ENCODE data around the gene NOS1AP.
A peak's percentile ranks its signal among the peaks of the same experiment; 100 is the strongest.

The NOS1AP gene

GRCh38 chr1:162069334-162070093 lies at the start of gene NOS1AP:
NOS1AP (plus strand) TSS chr1:162069691; CDS start chr1:162070178, 487 bp downstream.
- peak within 1 kb of the TSS; percentile 63 to 65 for H3K27ac Mint-ChIP-seq
- ATAC-seq (peak; percentile 98), DNase-seq (peak; percentile 77 to 81)
- peaks cover 17% of the 10 kb centered on the region for H3K4me1 Mint-ChIP-seq
- peaks cover 73% of the 10 kb centered on the region for H3K27me3 Mint-ChIP-seq
- peak within 1 kb of the TSS; percentile 87 to 92 for H3K4me3 Mint-ChIP-seq
- no peaks in the 10 kb centered on the region for H3K9me3 Mint-ChIP-seq

DNA sequence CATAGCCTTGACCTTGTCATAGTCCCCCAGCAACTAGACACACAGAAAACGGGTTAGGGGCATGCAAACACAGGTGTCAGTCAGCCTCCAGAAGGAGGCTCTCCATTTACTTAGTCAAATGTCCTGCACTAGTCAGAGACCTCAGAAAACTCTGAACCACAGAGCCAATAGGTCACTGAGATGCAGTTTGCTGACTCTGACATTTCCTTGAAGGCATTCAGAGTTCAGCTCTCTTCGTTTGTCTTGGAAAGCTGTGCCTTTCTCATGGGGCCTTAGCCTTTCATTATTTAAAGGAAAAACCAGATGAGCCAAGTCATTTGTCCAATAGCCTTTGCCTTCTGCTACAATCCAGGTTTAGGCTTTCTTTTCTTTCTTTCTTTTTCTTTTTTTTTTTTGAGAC lies 49.3 kb upstream of the NOS1AP start:
- H3K9me3 Mint-ChIP-seq, result no peaks in the 10 kb centered on the region
- no peak for DNase-seq
- no peak for ATAC-seq
- H3K4me3 Mint-ChIP-seq, result no peak overlapping the region
- no peak overlapping the region for H3K27ac Mint-ChIP-seq
- H3K4me1 Mint-ChIP-seq, result peaks cover 17% of the 10 kb centered on the region
- peaks cover 25% of the 10 kb centered on the region for H3K27me3 Mint-ChIP-seq

DNA sequence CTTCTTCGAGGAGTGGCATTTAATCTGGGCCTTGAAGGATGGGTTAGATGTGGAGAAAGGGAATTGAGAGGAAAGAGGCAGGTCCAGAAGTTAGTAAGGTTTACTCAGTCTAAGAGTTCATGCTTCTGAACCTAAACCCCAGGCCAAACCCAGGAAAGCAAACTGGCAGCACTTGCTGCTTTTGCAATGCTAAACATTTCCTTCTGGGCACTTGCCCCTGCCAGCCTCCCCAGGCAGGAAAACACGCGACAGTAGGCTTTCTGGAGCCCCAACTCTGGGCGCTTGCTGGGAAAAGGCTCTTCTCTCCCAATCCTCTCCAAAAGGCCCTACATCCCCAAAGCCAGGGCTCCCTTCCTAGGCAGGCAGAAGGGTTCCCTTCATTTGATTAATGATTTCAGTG lies 48.4 kb upstream of the NOS1AP start:
- DNase-seq (no peak), ATAC-seq (no peak)
- H3K4me1 Mint-ChIP-seq, result peaks cover 17% of the 10 kb centered on the region
- no peak overlapping the region for H3K27ac Mint-ChIP-seq
- H3K27me3 Mint-ChIP-seq, result peaks cover 35% of the 10 kb centered on the region
- H3K4me3 Mint-ChIP-seq, result no peak overlapping the region
- no peaks in the 10 kb centered on the region for H3K9me3 Mint-ChIP-seq

GRCh38 chr1:162022626-162023025 lies 46.9 kb upstream of the NOS1AP start:
- no peak for ATAC-seq
- H3K4me1 Mint-ChIP-seq, result peaks cover 17% of the 10 kb centered on the region
- H3K27ac Mint-ChIP-seq, result no peak overlapping the region
- peaks cover 44% of the 10 kb centered on the region for H3K27me3 Mint-ChIP-seq
- no peak for DNase-seq
- no peaks in the 10 kb centered on the region for H3K9me3 Mint-ChIP-seq
- peak overlapping the region in 1 of 2 donors; percentile 92 for H3K4me3 Mint-ChIP-seq

DNA sequence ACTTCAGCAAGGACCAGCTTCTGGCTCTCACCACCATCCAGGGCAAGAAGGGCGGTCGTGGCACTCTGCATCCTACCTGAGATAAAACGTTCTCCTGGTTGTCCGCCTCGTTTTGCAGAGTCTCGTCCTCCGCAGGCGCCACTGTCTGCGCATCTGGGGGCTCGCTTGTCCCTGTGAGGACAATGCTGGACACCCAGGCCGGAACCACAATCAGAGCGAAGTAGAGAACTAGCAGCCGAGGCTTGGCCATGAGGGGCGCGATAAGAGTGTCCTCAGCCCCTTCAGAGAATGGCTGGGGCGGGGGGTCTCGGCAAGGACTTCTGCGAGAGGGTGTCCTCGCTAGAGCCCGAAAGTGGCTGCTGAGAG lies 46.3 kb upstream of the NOS1AP start:
- no peak for ATAC-seq
- no peak for DNase-seq
- Mint-ChIP-seq H3K4me3 (peak overlapping the region; percentile 91 to 92), H3K4me1 (peaks cover 17% of the 10 kb centered on the region), H3K27ac (peak overlapping the region in 1 of 2 donors; percentile 76), H3K9me3 (no peaks in the 10 kb centered on the region), H3K27me3 (peaks cover 49% of the 10 kb centered on the region)

DNA sequence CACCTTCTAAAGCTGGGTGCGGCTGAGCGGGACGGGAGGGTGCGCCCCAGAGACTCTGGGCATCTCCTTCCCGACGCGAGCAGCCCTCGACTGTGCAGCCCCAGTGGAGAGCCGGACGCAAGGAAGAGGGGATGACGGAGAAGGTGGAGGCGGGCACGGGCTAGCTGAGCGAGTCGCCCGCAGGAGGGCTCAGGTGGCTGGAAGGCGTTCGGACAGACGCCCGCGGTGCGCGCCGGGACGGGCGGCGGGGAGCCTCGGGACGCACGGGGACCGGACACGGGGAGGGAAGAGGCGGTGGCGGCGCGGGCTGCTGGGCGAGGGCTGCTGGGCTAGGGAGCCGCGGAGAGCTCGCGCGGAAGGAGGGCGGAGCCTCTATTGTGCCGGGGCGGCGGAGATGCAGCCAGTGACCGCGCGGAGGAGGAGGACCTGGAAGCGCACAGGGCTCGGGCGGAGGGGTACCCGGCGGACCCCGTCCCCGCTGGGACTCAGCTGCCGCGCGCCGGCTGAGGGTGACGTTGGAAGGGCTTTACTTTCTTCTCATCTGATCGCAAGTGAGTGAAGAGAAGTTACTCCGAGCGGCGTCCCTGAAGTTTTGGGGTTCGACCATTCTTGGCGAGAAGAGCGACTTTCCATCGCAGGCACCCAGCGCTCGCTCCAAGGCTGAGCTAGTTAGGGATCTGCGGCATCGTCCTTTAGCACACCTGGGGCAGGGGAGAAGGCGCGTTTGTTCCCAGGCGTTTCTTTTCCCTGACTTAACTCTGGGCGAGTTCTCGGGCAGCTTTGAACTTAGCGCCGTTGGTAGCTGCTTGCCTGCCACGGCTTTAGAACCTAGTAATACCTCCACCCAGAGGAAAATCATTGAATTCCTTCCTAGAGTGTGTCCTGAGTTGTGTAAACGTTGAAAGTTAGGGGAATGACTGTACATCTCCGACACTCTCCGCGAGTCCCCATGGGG lies 45.7 kb upstream of the NOS1AP start, which contains the start of gene OLFML2B:
OLFML2B (minus strand) TSS at position 323 of the 955 bp plus-strand sequence. CDS start 439 bp downstream, outside the sequence.
- peaks cover 17% of the 10 kb centered on the region for H3K4me1 Mint-ChIP-seq
- peak within 1 kb of the TSS; percentile 91 to 92 for H3K4me3 Mint-ChIP-seq
- DNase-seq (peak; percentile 44 to 55), ATAC-seq (peak; percentile 89)
- no peaks in the 10 kb centered on the region for H3K9me3 Mint-ChIP-seq
- peaks cover 52% of the 10 kb centered on the region for H3K27me3 Mint-ChIP-seq
- H3K27ac Mint-ChIP-seq, result peak within 1 kb of the TSS; percentile 24 to 76

DNA sequence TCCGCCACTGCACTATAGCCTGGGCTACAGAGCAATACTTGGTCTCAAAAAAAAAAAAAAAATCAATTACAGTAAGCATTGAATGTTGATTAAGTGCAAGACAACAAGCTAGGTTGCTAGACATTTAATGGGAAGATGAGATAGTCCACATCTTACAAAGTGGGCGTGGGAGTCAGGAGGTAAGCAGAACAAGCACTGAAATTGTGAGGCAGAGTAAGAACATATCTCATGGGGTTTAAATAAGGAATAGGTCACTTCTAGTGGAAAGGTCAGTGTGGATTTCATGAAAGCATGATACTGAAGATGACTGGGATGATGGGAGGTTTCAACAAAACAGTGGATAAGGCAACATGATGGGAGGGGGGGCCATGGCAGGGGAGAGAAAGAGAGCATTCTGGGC lies 44.0 kb upstream of the NOS1AP start:
- peaks cover 17% of the 10 kb centered on the region for H3K4me1 Mint-ChIP-seq
- H3K9me3 Mint-ChIP-seq, result no peaks in the 10 kb centered on the region
- H3K4me3 Mint-ChIP-seq, result no peak overlapping the region
- H3K27me3 Mint-ChIP-seq, result peaks cover 61% of the 10 kb centered on the region
- ATAC-seq (no peak), DNase-seq (no peak)
- no peak overlapping the region for H3K27ac Mint-ChIP-seq

DNA sequence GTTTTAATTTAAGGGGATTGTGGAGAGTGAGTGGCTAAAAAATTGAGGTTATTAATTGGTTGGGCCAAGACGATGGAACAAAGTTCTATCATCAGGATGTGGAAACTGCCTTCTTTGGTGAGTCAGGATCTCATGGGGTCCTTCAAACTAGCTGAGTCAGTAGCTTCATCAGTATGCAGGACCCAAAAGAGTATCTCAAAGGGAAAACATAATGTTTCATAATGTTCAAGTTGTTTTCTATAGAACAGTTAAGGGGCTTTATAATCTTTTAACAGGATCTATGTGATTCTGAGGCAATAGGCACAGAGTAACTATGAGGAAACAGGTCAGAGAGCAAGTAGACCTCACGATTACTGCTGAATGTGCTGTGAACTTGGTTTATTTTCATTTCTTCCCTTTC lies 42.6 kb upstream of the NOS1AP start:
- H3K9me3 Mint-ChIP-seq, result no peaks in the 10 kb centered on the region
- H3K4me3 Mint-ChIP-seq, result no peak overlapping the region
- H3K27me3 Mint-ChIP-seq, result peaks cover 74% of the 10 kb centered on the region
- H3K4me1 Mint-ChIP-seq, result peaks cover 17% of the 10 kb centered on the region
- ATAC-seq (no peak), DNase-seq (no peak)
- no peak overlapping the region for H3K27ac Mint-ChIP-seq

GRCh38 chr1:162028726-162029125 lies 40.8 kb upstream of the NOS1AP start:
- ATAC-seq, result no peak
- DNase-seq, result no peak
- H3K4me1 Mint-ChIP-seq, result peaks cover 8% of the 10 kb centered on the region
- H3K4me3 Mint-ChIP-seq, result no peak overlapping the region
- H3K27ac Mint-ChIP-seq, result no peak overlapping the region
- peaks cover 64% of the 10 kb centered on the region for H3K27me3 Mint-ChIP-seq
- no peaks in the 10 kb centered on the region for H3K9me3 Mint-ChIP-seq

DNA sequence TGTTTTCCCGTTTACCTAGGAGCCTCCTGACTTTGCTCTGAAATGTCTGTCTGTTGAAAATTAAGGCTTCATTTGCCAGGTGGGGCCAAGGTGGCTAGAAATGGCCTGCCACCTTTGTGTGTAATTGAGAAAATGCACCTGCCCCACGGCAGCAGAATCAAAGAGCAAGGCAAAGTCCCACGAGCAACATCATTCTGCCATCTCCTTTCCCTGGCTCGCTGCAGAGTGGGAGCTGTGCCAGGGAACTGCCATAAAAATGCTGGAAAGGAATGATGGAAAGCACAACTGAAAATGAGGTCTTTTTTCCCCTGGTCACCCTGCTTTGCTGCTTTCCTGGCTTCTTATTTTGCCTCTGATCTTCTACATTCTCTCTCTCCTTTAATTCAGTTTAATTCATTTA lies 40.3 kb upstream of the NOS1AP start:
- Mint-ChIP-seq H3K9me3 (no peaks in the 10 kb centered on the region), H3K27ac (no peak overlapping the region), H3K4me3 (no peak overlapping the region), H3K27me3 (peaks cover 64% of the 10 kb centered on the region), H3K4me1 (peaks cover 4% of the 10 kb centered on the region)
- no peak for ATAC-seq
- DNase-seq, result no peak

DNA sequence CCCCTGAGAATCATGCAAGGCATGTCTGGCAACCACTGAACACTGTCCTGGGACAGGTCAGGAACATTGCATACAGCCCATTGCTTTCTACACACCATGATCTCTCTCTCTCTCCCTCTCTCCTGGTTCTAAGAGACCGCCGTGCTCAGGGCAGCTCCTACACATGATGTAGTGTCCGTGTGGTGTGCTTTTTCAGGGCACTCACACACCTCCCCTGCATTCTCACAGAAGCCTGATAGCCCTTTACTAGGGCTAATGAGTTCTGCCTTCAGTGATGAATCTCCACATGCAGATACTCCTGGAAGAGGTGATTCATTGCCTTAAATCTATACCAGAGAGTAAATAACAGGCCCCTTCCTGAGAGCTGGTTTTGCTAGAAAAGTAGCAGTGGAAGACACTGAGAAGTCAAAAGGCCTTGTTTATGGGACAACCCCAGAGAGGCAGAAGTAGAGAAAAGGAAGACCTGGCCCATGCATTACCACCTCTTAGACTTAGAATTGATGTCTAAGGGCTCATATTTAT lies 38.7 kb upstream of the NOS1AP start:
- Mint-ChIP-seq H3K4me3 (no peak overlapping the region), H3K4me1 (no peaks in the 10 kb centered on the region), H3K9me3 (no peaks in the 10 kb centered on the region), H3K27ac (no peak overlapping the region), H3K27me3 (peaks cover 53% of the 10 kb centered on the region)
- ATAC-seq (no peak), DNase-seq (no peak)

DNA sequence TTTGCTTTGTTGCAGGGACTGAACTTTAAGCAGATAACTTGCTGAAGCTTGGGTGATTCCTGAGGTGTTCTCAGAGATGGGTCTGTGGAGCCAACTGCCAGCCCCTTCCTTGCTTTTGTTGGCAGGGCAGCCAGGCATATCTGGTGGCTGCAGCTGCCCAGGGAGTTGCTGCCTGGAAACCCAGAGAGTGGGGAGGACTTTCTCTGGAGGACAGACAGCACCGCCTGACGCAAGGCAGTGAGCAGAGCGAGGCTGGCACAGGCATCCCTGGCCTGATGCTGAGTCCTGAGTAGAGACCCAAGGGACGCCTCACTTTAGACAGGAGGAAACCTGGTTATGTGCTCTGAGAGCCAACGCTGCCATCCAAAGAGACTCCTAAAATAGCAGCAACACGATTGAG lies 36.1 kb upstream of the NOS1AP start:
- DNase-seq (no peak), ATAC-seq (no peak)
- Mint-ChIP-seq H3K4me3 (no peak overlapping the region), H3K9me3 (no peaks in the 10 kb centered on the region), H3K27ac (no peak overlapping the region), H3K27me3 (peaks cover 34% of the 10 kb centered on the region), H3K4me1 (no peaks in the 10 kb centered on the region)

- Mint-ChIP-seq H3K4me1 (no peaks in the 10 kb centered on the region), H3K4me3 (no peak overlapping the region), H3K27me3 (peaks cover 27% of the 10 kb centered on the region), H3K9me3 (no peaks in the 10 kb centered on the region), H3K27ac (no peak overlapping the region)
- DNase-seq (no peak), ATAC-seq (no peak)
Observed at GRCh38 chr1:162035241-162035640, 34.2 kb upstream of the NOS1AP start.

DNA sequence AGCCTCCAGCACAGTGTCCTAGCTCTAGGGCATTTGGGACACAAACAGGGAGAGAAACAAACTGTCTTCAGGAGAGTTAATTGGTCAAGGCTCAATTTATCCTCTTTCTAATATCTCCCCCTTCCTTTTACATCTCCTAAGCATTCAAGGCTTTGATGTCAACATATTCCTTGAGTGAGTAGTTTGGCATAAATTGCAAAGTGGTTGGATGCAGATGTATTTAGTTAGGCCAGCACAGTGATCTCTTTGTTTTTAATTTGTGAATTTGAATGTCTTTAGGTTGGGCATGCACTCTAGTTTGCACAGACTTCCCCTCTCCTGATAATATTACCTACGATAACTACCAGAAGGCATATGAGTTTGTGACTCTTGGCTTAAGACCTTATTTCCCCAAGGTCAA lies 33.3 kb upstream of the NOS1AP start:
- Mint-ChIP-seq H3K4me3 (no peak overlapping the region), H3K4me1 (no peaks in the 10 kb centered on the region), H3K9me3 (no peaks in the 10 kb centered on the region), H3K27me3 (peaks cover 18% of the 10 kb centered on the region), H3K27ac (no peak overlapping the region)
- DNase-seq (no peak), ATAC-seq (no peak)

GRCh38 chr1:162038624-162039023 lies 30.9 kb upstream of the NOS1AP start:
- H3K27ac Mint-ChIP-seq, result peak overlapping the region in 1 of 2 donors; percentile 21
- H3K27me3 Mint-ChIP-seq, result peaks cover 7% of the 10 kb centered on the region
- ATAC-seq (no peak), DNase-seq (no peak)
- no peaks in the 10 kb centered on the region for H3K9me3 Mint-ChIP-seq
- no peaks in the 10 kb centered on the region for H3K4me1 Mint-ChIP-seq
- no peak overlapping the region for H3K4me3 Mint-ChIP-seq

DNA sequence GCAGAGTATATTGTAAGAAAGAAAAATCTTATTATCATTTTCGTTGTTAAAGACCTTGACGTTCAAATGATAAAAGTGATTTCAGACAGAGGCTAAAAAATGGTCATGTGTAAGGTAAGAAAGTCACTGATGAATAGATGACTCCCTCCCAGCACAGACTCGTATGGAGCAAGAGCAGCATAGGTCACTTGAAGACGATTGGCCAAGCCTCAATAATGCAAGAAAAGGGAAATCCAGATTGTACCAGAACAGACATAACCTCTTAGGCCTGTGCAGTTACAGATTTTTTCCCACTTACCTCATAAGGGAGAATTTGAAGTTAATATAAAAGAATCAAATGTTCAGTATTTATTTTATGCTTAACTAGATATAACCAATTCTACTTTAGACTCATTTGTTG lies 29.5 kb upstream of the NOS1AP start:
- Mint-ChIP-seq H3K27ac (no peak overlapping the region), H3K27me3 (no peaks in the 10 kb centered on the region), H3K4me3 (no peak overlapping the region), H3K4me1 (no peaks in the 10 kb centered on the region), H3K9me3 (no peaks in the 10 kb centered on the region)
- no peak for DNase-seq
- no peak for ATAC-seq
